PC-3 (cell line): ENCODE data around the gene ZNF296.

ENCODE experiments used
- EZH2 ChIP-seq: fragments of 300-600 bp; sonication (generic); IDR thresholded peaks from one replicate; pipeline ENCODE4 v1.6.1; 2017; ENCODE audit warnings: antibody characterized with exemption, mild to moderate bottlenecking, low read length; ENCODE audit not compliant: unreplicated experiment
- EZH2phosphoT487 ChIP-seq: fragments of 300-600 bp; sonication (generic); IDR thresholded peaks from 2 replicates; pipeline ENCODE4 v1.6.1; 2018; ENCODE audit warnings: mild to moderate bottlenecking, antibody characterized with exemption, low read length, borderline replicate concordance
- TF ChIP-seq, protein P1 (sequence below): fragments of 300-600 bp; sonication (generic); conservative IDR thresholded peaks from 2 replicates; pipeline ENCODE4 v1.5.1; 2017; ENCODE audit warnings: antibody characterized with exemption, low read depth, mild to moderate bottlenecking, low read length

DNA sequence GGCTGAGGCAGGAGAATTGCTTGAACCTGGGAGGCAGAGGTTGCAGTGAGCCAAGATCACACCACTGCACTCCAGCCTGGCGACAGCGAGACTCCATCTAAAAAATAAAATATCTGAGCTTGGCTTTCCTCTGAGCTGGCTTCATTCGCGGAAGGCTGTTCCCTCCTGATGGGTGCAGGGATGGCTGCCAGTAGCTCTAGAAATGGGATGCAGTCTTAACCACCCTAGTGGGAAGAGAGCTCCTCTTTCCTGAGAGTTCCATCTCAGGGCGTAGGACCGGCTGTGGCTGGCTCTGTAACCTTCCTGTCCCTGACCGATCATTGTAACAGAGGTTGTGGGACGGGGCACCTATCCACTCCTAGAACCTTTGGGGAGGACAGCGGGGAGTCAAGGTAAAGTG, 49.1 kb upstream of the ZNF296 start:
- TF ChIP-seq, protein P1, sequence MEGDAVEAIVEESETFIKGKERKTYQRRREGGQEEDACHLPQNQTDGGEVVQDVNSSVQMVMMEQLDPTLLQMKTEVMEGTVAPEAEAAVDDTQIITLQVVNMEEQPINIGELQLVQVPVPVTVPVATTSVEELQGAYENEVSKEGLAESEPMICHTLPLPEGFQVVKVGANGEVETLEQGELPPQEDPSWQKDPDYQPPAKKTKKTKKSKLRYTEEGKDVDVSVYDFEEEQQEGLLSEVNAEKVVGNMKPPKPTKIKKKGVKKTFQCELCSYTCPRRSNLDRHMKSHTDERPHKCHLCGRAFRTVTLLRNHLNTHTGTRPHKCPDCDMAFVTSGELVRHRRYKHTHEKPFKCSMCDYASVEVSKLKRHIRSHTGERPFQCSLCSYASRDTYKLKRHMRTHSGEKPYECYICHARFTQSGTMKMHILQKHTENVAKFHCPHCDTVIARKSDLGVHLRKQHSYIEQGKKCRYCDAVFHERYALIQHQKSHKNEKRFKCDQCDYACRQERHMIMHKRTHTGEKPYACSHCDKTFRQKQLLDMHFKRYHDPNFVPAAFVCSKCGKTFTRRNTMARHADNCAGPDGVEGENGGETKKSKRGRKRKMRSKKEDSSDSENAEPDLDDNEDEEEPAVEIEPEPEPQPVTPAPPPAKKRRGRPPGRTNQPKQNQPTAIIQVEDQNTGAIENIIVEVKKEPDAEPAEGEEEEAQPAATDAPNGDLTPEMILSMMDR = no peak
- TF ChIP-seq EZH2 (no peak), EZH2phosphoT487 (no peak)
